GM19328 (cell line): Measurements from ENCODE around the gene CSTF2T.

Source experiments
- ATAC-seq: cut with Tn5 transposase; IDR thresholded peaks from one replicate; pipeline ENCODE4 v1.9.1; 2021; ENCODE audit warnings: mild to moderate bottlenecking, moderate library complexity; ENCODE audit not compliant: unreplicated experiment

CSTF2T gene

GRCh38 chr10:51699475-51700227, at the start of gene CSTF2T:
Gene CSTF2T (minus strand): TSS chr10:51699595. CDS start chr10:51699549, 46 bp downstream.
- peak; percentile 89 for ATAC-seq

DNA sequence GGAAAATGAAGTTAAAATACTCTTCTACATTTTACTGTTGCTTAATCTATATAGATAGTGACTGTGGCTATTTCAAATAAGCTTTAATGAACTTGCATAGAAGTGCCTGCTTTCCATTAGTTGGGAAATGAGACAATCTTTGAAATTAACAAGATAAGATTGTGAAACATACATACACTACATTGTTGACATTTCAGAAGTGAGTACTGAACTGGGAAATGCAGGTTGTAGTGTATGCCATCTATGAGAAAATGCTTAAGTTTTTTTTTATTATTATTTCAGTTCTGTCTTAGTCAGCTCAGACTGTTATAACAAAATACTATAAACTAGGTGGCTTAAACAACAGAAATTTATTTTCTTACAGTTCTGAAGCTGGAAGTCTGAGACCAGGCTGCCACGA, 49.6 kb upstream of the CSTF2T start:
- no peak for ATAC-seq

- no peak for ATAC-seq
These were observed 47.8 kb upstream of the CSTF2T start for GRCh38 chr10:51747216-51747615.

DNA sequence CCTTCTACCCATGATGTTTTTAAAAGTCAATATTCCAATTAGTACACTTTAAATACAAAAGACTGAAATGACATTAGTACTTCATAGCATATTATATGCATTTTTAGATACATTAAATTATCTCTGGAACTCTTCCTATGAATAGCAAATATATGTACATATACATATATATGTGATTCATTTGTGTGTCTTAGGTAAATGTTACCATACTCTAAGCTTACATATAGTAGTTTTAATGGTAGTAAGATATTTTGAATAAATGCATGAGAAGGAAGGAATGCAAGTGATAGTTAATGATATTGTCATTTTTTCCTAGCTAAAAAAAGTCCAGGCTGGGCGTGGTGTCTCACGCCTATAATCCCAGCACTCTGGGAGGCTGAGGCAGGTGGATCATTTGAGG, 46.0 kb upstream of the CSTF2T start:
- ATAC-seq = no peak

GRCh38 chr10:51744235-51745000, 45.0 kb upstream of the CSTF2T start:
- ATAC-seq = no peak

DNA sequence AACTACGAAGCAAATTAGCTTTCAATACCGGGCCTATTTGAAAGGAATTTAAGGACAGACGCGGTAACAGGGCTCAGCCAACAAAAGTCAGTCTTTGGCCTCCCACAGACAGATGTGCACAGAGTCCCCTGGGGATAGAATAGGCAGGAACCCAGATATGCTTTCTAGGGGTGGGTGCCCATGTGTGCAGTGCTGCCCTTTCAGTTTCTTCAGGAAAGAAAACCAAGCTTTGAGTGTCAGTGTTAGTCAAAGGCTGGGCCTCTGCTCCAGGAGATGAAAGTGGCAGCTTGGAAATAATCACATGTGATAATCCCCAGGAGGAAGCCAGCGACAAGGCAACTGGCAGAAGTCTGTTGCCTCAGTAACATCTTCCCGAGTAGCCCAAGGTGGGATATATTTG, 43.8 kb upstream of the CSTF2T start:
- peak; percentile 81 for ATAC-seq

- ATAC-seq = no peak
These were observed 33.7 kb upstream of the CSTF2T start for GRCh38 chr10:51733057-51733456.

DNA sequence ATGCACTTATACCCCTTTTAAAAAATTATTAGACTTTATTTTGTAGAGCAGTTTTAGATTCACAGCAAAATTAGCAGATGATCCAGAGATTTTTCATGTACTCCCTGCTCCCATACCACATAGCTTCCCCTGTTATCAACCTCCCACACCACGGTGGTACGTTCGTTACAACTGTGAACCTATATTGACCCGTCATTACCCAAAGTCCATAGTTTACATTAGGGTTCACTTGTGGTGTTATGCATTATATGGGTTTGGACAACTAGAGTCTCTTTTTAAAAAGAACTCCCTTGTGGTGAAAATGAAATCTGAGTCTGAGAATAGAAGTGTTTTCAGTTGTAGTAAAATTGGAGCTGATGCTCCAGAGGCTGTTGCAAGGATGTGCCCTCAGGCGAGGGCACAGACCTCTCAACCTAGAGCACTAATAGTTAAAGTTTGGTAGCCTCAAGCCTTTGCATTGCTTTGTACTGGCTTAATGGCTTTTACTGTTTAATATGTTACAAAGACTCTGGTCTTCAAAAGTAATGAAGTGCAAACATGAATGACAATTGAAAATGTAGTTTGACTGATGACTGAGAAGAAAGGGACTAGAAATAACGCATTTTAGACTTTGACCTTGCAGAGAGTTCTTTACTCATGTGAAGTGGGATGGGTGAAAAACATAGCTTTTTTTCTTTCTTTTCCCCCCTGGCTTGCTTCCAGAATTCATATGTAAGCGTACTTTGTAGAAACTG, 30.6 kb upstream of the CSTF2T start:
- no peak for ATAC-seq

- ATAC-seq = no peak
These were observed 24.6 kb upstream of the CSTF2T start for GRCh38 chr10:51724038-51724437.

- no peak for ATAC-seq
These were observed 19.5 kb upstream of the CSTF2T start for GRCh38 chr10:51718804-51719291.

DNA sequence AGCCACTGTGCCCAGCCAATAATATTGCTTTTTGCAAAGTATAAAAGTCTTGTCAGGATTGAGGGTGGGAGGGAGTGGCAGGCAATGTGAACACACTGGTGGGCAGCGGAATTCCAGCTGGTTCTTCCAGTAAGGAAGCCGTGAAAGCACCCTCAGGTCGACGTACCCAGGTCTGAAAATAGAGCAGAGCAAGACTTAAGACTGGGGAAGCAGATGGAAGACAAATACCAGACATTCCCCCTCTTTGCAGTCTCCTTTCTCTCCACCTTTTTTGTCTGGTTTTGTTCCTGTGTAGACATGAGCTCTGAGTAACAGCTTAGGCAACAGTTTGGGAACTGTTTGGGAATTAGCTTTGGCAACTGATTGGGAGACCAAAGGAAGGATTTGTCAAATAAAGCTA, 17.6 kb upstream of the CSTF2T start:
- ATAC-seq = no peak

DNA sequence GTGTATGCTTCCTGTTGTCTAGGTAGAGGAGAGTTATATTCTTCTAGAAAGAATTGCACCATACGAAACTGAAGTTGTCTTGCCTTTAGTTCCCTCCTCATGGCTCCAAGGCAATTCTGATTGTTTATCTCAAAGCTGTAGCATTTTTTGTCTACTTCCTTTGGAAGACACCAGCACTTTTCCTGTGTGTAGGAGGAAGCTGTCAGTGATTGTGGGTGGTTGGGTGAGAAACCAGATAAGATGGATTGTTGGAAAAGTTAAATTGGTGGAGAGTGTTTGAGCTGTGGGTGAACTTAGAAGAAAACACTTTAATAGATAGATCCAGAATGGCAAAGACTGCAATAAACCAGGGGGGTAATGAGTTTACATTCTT, 12.1 kb upstream of the CSTF2T start:
- no peak for ATAC-seq

DNA sequence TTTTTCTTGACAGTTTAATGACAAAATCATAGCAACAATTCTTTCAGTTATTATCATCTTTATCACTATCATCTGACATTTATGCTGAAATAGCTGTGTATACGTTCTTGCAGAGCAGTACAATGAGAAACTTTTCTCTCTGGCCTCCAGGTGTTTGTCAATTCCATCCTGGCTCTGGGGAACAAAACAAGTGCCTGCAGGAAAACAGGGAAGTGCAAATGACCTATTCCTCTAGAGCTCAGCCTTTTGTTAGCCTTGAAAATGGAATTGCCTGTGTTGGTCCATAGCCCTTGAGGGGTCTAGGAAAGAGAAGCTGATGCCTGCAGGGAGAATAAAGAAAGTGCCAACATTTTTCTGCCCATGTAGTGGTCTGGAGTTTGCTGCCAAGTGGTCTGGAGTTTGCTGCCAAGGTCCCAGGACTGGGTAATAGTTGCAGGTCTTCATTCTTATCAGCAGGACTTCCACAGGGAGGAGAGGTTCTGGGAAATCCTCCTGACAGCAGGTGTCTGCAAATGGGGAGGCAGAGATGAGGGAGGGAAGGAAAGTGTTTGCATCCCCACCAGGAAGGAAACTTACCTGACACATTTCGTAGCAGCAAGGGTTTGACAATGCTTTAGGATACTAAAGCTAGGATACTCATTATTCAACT, 10.1 kb upstream of the CSTF2T start:
- ATAC-seq = no peak

- no peak for ATAC-seq
These were observed 9.2 kb upstream of the CSTF2T start for GRCh38 chr10:51708609-51709008.

DNA sequence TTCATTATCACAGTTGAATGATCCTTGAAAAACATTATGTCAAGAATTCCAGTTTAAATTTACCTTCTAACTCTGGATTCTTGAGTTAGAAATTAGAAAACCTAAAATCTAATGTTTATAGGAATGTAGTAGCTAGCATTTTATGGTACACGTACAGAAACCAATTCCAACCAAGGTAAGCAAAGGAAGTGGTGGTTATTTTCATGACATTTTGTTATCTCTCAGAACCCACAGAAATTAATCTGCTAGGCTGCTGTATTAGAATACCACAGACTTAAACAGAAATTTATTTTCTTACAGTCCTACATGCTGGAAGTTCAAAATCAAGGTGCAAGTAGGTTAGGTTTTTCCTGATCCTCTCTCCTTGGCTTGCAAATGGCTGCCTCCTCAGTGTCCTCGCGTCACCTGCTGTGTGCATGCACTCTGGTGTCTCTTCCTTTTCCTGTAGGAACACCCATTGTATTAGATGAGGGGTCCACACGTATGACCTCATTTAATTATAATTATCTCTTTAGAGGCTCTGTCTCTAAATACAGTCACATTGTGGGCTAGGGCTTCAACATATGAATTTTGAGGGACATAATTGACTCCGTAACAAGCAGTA, 8.5 kb upstream of the CSTF2T start:
- ATAC-seq = no peak

DNA sequence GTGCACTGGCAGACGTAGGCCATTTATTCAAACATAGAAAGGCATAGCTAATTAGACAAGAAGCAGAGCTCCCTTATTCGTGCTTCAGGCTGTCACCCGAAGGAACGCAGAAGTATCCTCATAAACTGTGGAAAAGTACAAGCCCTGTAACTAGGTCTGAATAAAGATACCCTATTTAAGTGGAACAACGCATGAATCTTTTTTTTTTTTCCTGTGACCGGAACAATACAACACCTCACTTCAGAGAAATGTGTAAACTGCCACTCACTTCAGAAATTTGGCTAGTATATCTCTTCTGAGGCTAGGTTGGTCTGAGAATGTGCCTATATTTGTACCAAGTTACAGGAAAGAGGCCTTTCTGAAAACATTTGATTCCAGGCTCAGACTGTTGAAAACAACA, 8.0 kb upstream of the CSTF2T start:
- ATAC-seq = no peak

GRCh38 chr10:51706225-51706624, 6.8 kb upstream of the CSTF2T start:
- ATAC-seq = no peak

GRCh38 chr10:51705774-51706173, 6.4 kb upstream of the CSTF2T start:
- no peak for ATAC-seq

- no peak for ATAC-seq
These were observed 928 bp upstream of the CSTF2T start for GRCh38 chr10:51700228-51700817.

DNA sequence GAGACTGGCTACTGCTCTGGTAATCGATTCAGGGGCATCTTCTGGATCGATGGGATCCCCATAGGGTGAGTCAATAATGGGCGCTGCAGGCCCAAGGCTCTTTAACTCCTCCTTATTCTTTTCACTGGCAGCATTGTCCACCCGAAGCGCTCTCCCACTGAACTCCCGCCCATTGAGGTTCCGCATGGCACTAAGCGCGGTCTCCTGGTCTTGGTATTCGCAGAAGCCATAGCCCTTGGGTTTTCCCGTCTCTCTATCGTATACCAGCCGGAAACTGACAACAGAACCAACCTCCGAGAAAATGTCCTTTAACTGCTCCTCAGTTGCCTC, 285 bp downstream of the CSTF2T start:
- peak; percentile 34 for ATAC-seq
